ENCODE results near the gene OR6A2. TPM values are rescaled to one million over a fixed set of nuclear protein-coding genes. Genes with fewer than 3 reads are reported as not detected.
A peak's percentile ranks its signal among the peaks of the same experiment; 100 is the strongest.

Gene OR6A2
- total and polyA plus RNA-seq, 2 donors (not counting 3 experiments of a cell fraction or from before 2014, with no cell fraction given) = 0.06 to 0.27 TPM

- H3K4me3 ChIP-seq (replicated peaks in 1 of 3; ENCODE audit: insufficient read depth in 1 of 3, low read depth in 1 of 3, low read length in 3 of 3) = peak overlapping the region in 1 of 3 experiments; percentile 70
- FAIRE-seq (no peak), DNase-seq (ENCODE audit: low read depth, low spot score) (no peak)
- TF ChIP-seq EZH2 (IDR thresholded peaks at IDR 0.05; ENCODE audit: borderline replicate concordance, low read depth, low read length, severe bottlenecking) = no peak
- TF ChIP-seq, protein P1, sequence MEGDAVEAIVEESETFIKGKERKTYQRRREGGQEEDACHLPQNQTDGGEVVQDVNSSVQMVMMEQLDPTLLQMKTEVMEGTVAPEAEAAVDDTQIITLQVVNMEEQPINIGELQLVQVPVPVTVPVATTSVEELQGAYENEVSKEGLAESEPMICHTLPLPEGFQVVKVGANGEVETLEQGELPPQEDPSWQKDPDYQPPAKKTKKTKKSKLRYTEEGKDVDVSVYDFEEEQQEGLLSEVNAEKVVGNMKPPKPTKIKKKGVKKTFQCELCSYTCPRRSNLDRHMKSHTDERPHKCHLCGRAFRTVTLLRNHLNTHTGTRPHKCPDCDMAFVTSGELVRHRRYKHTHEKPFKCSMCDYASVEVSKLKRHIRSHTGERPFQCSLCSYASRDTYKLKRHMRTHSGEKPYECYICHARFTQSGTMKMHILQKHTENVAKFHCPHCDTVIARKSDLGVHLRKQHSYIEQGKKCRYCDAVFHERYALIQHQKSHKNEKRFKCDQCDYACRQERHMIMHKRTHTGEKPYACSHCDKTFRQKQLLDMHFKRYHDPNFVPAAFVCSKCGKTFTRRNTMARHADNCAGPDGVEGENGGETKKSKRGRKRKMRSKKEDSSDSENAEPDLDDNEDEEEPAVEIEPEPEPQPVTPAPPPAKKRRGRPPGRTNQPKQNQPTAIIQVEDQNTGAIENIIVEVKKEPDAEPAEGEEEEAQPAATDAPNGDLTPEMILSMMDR (IDR thresholded peaks at IDR 0.05; ENCODE audit: extremely low read depth in 1 of 2, insufficient read depth in 1 of 2, low read depth in 1 of 2, low read length in 2 of 2) = no peak
- TF ChIP-seq POLR2AphosphoS5 (IDR thresholded peaks at IDR 0.05; ENCODE audit: insufficient read depth, low read depth, low read length) = no peak
- TF ChIP-seq MYC (IDR thresholded peaks at IDR 0.05; ENCODE audit: low read depth, low read length) = no peak
- no peak for TF ChIP-seq JUN (IDR thresholded peaks at IDR 0.05; ENCODE audit: borderline replicate concordance, insufficient read depth, insufficient read length, low read depth)
- TF ChIP-seq FOS (IDR thresholded peaks at IDR 0.05; ENCODE audit: borderline replicate concordance, insufficient read depth, low read length) = no peak
- TF ChIP-seq MAX (IDR thresholded peaks at IDR 0.05; ENCODE audit: insufficient read depth, insufficient read length) = no peak
- TF ChIP-seq POLR2A (IDR thresholded peaks at IDR 0.05; ENCODE audit: low read depth, low read length) = no peak
- ChIA-PET CTCF (interaction anchor here (1.1 to 17.3 kb wide), 8 partner anchors 7 to 79 kb away, joined by 3 to 391 read pairs (median 5); no protein-coding TSS in a partner anchor), POLR2A (no interaction called here)
- intact Hi-C loops (cut with micrococcal nuclease) = no loop called here
- H3K4me2 ChIP-seq (ENCODE audit: insufficient read depth, low read length) = peak overlapping the region; percentile 98
- BruUV-seq (replicated peaks) = no TSS peak
- H3K79me2 ChIP-seq (ENCODE audit: control insufficient read depth, insufficient read depth, low read length) = no peaks in the 10 kb centered on the region
- H3K4me1 ChIP-seq (ENCODE audit: control insufficient read depth, extremely low read depth, insufficient read depth, low read length) = peaks cover 14% of the 10 kb centered on the region
- H3K27ac ChIP-seq (ENCODE audit: insufficient read depth, low read depth, low read length) = peak overlapping the region; percentile 40
- no peaks in the 10 kb centered on the region for H3K36me3 ChIP-seq (ENCODE audit: control insufficient read depth in 2 of 2, extremely low read depth in 1 of 2, insufficient read depth in 2 of 2, low read length in 2 of 2)
- H3K9me3 ChIP-seq (replicated peaks; ENCODE audit: control insufficient read depth, insufficient read depth, low read length) = no peaks in the 10 kb centered on the region
- dilution Hi-C loops (cut with MboI; ENCODE audit: extremely low pct_ligation_motif_present, low sequenced_read_pairs) = no loop called here
- no peak overlapping the region for H3K9ac ChIP-seq (replicated peaks; ENCODE audit: extremely low read depth, insufficient read depth, low read length)
- no peaks in the 10 kb centered on the region for H3K9me1 ChIP-seq (replicated peaks; ENCODE audit: control insufficient read depth, extremely low read depth, insufficient read depth, low read length)
- H4K20me1 ChIP-seq (replicated peaks; ENCODE audit: control insufficient read depth, extremely low read depth, insufficient read depth, low read length) = no peaks in the 10 kb centered on the region
- H2AFZ ChIP-seq (ENCODE audit: low read depth, low read length) = peak overlapping the region; percentile 91
- H3K27me3 ChIP-seq (ENCODE audit: control insufficient read depth in 2 of 2, insufficient read depth in 2 of 2, low read length in 2 of 2) = peaks cover 2 to 4% of the 10 kb centered on the region in 2 experiments
Observed at GRCh38 chr11:6746626-6747025, 52.9 kb downstream of the OR6A2 start.
